ENCODE data around the gene PTPN7.

DNA sequence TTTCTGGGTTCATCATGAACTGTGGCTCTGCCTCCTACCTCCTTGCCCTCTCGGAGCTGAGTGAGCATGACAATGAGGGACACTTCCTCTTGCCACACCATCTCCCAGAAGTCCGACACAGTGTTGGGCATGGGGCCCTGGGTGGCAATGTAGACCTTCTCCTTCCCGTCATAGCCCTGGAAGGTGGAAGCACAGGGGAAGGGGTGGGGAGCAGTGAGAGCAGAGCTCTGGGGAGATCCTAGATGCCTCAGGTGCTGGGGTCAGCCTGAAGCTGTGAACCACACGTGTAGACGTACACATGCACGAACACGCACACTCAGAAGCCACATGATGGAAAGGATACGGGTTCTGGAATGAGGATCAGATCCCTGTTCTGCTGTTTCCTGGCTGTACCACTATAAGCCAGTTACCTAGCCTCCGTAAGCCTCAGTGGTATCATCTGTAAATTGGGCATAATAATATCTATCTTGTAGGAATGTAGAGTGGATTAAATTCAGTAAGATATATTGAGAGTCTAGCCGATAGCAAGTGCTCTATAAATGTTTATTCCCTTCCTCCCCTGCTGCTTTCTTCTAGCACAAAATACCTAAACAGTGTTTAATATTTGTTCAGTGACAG is 6.1 kb downstream of the PTPN7 start:
- TF ChIP-seq, protein P1, sequence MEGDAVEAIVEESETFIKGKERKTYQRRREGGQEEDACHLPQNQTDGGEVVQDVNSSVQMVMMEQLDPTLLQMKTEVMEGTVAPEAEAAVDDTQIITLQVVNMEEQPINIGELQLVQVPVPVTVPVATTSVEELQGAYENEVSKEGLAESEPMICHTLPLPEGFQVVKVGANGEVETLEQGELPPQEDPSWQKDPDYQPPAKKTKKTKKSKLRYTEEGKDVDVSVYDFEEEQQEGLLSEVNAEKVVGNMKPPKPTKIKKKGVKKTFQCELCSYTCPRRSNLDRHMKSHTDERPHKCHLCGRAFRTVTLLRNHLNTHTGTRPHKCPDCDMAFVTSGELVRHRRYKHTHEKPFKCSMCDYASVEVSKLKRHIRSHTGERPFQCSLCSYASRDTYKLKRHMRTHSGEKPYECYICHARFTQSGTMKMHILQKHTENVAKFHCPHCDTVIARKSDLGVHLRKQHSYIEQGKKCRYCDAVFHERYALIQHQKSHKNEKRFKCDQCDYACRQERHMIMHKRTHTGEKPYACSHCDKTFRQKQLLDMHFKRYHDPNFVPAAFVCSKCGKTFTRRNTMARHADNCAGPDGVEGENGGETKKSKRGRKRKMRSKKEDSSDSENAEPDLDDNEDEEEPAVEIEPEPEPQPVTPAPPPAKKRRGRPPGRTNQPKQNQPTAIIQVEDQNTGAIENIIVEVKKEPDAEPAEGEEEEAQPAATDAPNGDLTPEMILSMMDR (IDR thresholded peaks at IDR 0.05): no peak
- TF ChIP-seq POLR2A (IDR thresholded peaks at IDR 0.05): no peak

Data from uterus (tissue), 2 donors.